ENCODE measurements around the gene PPP2R5C. TPM values are rescaled to one million over a fixed set of nuclear protein-coding genes. Genes with fewer than 3 reads are reported as not detected.

The PPP2R5C gene
- total and polyA plus RNA-seq, 12 donors: 66.8 to 257 (median 222) TPM

DNA sequence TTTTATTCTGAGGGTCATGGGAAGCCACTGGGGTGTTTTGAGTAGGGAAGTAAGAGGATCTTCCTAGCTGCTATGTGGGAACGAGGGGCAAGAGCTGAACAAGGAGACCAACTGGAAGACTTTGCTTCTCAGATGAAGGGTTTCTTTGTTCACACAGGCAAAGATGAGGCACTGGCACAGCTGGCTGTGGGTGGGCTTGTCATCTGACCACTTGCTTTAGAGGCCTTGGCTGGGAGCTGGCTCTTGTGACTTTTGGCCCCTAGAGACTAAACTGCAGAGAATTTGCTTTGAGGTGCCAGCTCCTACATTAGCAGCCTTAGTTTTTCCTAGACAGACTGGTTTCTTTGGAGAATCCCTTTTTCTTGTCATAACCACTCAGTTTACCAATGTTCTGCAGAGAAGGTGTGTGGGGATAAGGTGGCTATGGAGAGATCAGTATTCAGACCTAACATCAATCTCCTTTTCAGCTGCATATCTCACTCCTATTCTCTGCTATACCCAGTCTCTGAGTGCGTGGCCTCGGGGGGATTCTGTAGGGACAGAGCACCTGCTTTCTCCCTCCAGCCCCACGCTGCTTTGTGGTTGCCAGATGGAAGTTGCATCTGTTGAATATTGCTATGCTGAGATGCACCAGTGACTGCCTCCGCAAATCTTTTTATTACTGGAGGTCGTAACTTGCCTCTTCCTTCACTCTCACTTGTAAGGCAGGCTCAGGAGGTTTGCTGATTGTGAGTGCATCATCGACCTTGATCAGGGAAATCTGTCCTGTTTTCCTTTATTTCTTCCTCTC, 12.7 kb downstream of the PPP2R5C start:
- TF ChIP-seq, protein P1, sequence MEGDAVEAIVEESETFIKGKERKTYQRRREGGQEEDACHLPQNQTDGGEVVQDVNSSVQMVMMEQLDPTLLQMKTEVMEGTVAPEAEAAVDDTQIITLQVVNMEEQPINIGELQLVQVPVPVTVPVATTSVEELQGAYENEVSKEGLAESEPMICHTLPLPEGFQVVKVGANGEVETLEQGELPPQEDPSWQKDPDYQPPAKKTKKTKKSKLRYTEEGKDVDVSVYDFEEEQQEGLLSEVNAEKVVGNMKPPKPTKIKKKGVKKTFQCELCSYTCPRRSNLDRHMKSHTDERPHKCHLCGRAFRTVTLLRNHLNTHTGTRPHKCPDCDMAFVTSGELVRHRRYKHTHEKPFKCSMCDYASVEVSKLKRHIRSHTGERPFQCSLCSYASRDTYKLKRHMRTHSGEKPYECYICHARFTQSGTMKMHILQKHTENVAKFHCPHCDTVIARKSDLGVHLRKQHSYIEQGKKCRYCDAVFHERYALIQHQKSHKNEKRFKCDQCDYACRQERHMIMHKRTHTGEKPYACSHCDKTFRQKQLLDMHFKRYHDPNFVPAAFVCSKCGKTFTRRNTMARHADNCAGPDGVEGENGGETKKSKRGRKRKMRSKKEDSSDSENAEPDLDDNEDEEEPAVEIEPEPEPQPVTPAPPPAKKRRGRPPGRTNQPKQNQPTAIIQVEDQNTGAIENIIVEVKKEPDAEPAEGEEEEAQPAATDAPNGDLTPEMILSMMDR (IDR thresholded peaks at IDR 0.05): no peak
- intact Hi-C loops (cut with DNase I): loop anchor here in 8 of 10 donors (5.0 to 10.0 kb wide), 11 partner anchors 33 to 191 kb away; partner anchors contain the start of gene DYNC1H1 (in 3 of the 8)

GRCh38 chr14:101774814-101775213, 13.3 kb downstream of the PPP2R5C start:
- no peak for DNase-seq
- Histone ChIP-seq H3K9me3 (no peaks in the 10 kb centered on the region), H3K27ac (peak overlapping the region in 4 of 10 donors; percentile 26 to 58 (median 42)), H3K4me3 (no peak overlapping the region), H3K36me3 (no peaks in the 10 kb centered on the region), H3K27me3 (peaks cover 0 to 8% (median 0%) of the 10 kb centered on the region in 7 donors), H3K4me1 (peaks cover 2 to 43% (median 20%) of the 10 kb centered on the region in 9 donors)
- intact Hi-C loops (cut with DNase I): loop anchor here in 8 of 10 donors (5.0 to 10.0 kb wide), 11 partner anchors 32 to 190 kb away; partner anchors contain the start of gene DYNC1H1 (in 3 of the 8)
- ATAC-seq: no peak
- TF ChIP-seq, protein P1 (IDR thresholded peaks at IDR 0.05): no peak
- 67 to 74% methylated on average over 8 of the region's 8 CpGs for WGBS, 2 donors

More for the DNA sequence above, 12.7 kb downstream of the PPP2R5C start:
- DNase-seq: no peak
- H3K9me3 ChIP-seq: no peaks in the 10 kb centered on the region
- ATAC-seq: no peak
- 84 to 85% methylated on average over 7 of the region's 7 CpGs for WGBS, 2 donors
- H3K27me3 ChIP-seq: peaks cover 0 to 2% (median 0%) of the 10 kb centered on the region in 7 donors
- H3K4me1 ChIP-seq: peaks cover 2 to 38% (median 20%) of the 10 kb centered on the region in 9 donors
- H3K27ac ChIP-seq: peak overlapping the region in 1 of 10 donors; percentile 26
- H3K4me3 ChIP-seq: no peak overlapping the region
- no peaks in the 10 kb centered on the region for H3K36me3 ChIP-seq

GRCh38 chr14:101775826-101776225, 14.3 kb downstream of the PPP2R5C start:
- H3K4me3 ChIP-seq: no peak overlapping the region
- H3K27me3 ChIP-seq: peaks cover 0 to 18% (median 0%) of the 10 kb centered on the region in 7 donors
- intact Hi-C loops (cut with DNase I): loop anchor here in 5 of 10 donors (10.0 kb wide), 4 partner anchors 109 to 189 kb away; partner anchors contain the start of gene DYNC1H1 (in 1 of the 5)
- 59 to 65% methylated on average over 10 of the region's 10 CpGs for WGBS, 2 donors
- no peaks in the 10 kb centered on the region for H3K36me3 ChIP-seq
- DNase-seq: peak in 1 of 2 donors; percentile 67
- no peaks in the 10 kb centered on the region for H3K9me3 ChIP-seq
- H3K27ac ChIP-seq: peak overlapping the region in 2 of 10 donors; percentile 38 to 46
- TF ChIP-seq, protein P1 (IDR thresholded peaks at IDR 0.05): no peak
- ATAC-seq: peak in 5 of 8 donors; percentile 24 to 43 (median 36)
- H3K4me1 ChIP-seq: peaks cover 2 to 43% (median 22%) of the 10 kb centered on the region in 9 donors

- Histone ChIP-seq H3K4me1 (peaks cover 2 to 49% (median 27%) of the 10 kb centered on the region in 9 donors), H3K27me3 (peaks cover 0 to 23% (median 0%) of the 10 kb centered on the region in 7 donors), H3K36me3 (no peaks in the 10 kb centered on the region), H3K27ac (peak overlapping the region in 1 of 10 donors; percentile 15), H3K9me3 (no peaks in the 10 kb centered on the region), H3K4me3 (no peak overlapping the region)
- DNase-seq (no peak), ATAC-seq (no peak)
- intact Hi-C loops (cut with DNase I): loop anchor here in 5 of 10 donors (10.0 kb wide), 4 partner anchors 108 to 188 kb away; partner anchors contain the start of gene DYNC1H1 (in 1 of the 5)
- TF ChIP-seq, protein P1 (IDR thresholded peaks at IDR 0.05): no peak
- 77 to 79% methylated on average over 6 of the region's 6 CpGs for WGBS, 2 donors
These were observed 14.8 kb downstream of the PPP2R5C start for GRCh38 chr14:101776344-101776743.

Data from heart right ventricle (tissue), 16 donors.